ENCODE results near the gene IRF1. TPM values are rescaled to one million over a fixed set of nuclear protein-coding genes. Genes with fewer than 3 reads are reported as not detected.
"Not testable (repeated sequence)": the region's sequence is repeated elsewhere in the genome, so short reads cannot be mapped to it uniquely, and the experiment has no call there.

The IRF1 gene, protein sequence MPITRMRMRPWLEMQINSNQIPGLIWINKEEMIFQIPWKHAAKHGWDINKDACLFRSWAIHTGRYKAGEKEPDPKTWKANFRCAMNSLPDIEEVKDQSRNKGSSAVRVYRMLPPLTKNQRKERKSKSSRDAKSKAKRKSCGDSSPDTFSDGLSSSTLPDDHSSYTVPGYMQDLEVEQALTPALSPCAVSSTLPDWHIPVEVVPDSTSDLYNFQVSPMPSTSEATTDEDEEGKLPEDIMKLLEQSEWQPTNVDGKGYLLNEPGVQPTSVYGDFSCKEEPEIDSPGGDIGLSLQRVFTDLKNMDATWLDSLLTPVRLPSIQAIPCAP
- 10.1 and 16.4 TPM in 2 replicates for total RNA-seq

DNA sequence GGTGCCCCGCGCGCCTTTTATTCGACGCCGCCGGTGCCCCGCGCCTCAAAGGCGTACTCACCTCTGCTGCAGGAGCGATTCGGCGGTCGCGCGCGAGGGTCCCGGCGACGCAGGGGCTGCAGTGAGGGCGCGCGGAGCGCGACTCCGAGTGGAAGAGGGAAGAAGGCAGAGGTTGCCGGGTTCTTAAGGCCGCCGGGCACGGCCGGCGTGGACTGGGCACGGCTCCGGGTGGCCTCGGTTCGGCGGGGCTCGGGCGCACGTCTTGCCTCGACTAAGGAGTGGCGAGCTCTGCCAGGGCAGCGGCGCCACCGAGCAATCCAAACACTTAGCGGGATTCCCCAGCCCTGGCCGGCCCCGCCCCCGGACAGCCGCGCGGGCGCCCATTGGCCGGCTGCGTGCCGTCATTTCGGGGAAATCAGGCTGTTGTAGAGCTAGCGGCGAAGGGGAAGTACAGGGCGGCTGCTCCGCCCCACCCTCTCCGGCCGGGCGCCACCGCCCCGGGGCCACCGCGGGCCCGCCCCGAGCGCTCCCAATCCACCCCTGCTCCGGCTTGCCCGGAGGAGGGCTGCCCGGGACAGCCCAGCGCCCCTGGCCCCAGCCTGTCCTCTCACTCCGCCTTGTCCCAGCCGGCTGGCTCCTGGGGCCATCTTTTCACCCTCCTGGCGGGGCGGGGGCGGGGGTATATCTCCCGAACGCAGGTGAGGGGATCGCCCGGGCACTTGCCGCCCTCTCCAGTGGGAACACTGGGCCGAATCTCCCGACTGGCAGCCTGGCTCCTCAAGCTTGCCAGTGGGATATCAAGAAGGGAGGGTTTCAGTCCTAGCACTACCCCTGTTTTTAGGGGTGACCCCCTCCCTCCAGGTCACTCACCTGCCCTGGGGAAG lies at the start of gene IRF1:
TSS of gene IRF1 (minus strand) at position 290 of the 884 bp plus-strand sequence. CDS start 1,295 bp downstream, outside the sequence.
- DNase-seq (ENCODE audit: low read depth, low spot score) = peak; percentile 87

DNA sequence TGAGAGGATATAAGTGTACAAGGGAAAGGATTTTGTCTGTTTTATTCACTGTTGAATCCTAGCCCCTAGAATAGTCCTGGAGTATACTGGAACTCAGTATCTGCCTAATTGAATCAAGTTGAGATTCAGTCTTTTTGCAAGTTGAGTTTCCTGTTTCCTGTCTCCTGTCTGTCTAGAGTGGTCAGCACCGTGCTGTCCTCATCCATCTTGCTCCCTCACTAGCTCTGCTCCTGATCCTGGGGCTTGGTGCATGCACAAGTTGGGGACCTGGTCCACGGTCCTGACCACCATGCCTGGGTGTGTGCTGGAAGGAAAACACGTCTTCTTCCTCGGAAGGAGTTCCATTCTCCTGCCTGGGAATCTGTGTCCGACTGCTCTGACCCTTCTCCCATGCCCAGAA lies 49.6 kb upstream of the IRF1 start:
- DNase-seq (ENCODE audit: low read depth, low spot score) = no peak

DNA sequence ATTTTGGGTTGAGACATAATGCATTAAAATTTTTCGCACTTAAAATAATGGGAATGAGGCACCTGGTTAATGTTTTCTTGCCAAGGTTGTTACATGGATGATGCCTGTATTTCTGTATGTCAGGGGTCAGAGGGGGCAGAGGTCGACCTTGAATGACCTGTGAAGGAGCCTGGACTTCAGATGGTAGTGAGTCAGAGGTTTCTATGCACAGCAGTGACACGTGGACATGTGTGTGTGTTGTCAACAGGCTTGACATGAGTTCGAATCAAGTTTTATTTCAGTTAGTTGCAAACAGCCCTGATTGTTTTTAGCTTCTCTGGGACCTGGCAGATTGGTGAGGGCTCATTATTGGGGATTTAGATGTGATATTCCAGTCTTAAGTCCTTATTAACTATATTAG lies 49.1 kb upstream of the IRF1 start:
- DNase-seq (ENCODE audit: low read depth, low spot score) = no peak

DNA sequence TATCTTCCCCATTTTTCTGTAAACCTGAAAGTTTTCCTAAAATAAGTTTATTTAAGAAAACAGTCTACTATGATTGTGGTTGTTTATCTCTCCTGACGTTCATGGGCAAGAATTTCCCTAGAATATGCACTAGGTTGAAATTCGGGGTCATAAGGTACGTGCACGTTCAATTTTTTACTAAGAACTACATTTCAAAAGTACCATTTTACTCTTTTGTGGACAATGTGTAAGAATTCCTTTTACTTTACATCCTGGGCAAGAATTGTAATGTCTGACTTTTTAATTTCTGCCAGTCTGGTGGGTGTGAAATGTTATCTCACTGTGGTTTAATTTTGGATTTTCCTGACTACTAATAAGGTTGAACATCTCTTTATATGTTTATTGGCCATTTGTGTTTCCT lies 40.4 kb upstream of the IRF1 start:
- no peak for DNase-seq (ENCODE audit: low read depth, low spot score)

DNA sequence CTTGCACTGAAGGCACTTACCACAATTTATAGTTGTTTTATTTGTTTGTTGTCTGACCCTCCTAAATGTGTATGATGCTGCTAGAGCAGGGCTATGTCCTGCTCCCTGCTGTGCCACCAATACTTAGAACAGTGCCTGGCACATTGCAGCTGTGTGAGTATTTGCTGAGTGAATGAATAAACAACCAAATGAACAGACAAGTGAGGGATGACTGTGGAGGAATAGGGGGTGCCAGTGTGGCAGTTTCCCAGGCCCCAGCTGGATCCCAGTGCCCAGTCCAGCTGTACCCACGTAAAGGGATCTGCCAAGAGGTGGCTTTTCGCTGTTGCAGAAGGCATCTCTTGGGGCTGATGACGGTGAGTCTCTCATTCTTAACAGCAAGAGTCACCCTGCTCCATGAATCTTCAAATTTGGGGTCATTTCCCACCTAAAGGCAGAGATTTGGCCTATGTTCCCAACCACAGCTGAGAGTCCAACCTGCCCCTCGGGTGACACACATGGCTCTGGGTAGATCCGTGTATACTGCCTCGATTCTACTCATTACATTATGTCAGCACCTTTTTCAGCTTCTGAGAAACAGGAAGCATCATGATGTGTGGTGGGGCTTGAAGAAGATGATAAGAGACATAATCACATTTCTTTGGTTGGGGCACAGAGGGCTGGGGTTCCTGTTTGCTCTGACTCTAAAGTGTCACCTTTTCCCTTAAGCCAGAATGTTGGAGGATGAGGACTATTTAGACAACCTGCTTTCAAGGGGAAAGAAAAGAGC lies 38.5 kb upstream of the IRF1 start:
- DNase-seq (ENCODE audit: low read depth, low spot score) = no peak

DNA sequence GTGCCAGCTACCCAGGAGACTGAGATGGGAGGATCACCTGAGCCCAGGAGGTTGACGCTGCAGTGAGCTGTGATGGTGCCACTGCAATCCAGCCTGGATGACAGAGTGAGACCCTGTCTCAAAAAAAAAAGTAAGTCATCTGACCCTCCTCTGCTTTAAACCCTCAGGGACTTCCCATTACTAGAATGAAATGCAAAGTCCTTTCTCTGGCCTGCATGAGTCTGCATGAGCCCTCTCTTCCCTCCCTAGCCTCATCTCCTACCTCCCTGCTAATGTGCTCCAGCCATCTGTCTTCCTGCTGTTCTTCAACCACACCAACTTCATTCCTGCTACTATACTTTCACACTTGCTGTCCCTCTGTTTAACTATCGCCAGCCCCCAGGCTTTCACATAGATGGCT lies 37.4 kb upstream of the IRF1 start:
- no peak for DNase-seq (ENCODE audit: low read depth, low spot score)

DNA sequence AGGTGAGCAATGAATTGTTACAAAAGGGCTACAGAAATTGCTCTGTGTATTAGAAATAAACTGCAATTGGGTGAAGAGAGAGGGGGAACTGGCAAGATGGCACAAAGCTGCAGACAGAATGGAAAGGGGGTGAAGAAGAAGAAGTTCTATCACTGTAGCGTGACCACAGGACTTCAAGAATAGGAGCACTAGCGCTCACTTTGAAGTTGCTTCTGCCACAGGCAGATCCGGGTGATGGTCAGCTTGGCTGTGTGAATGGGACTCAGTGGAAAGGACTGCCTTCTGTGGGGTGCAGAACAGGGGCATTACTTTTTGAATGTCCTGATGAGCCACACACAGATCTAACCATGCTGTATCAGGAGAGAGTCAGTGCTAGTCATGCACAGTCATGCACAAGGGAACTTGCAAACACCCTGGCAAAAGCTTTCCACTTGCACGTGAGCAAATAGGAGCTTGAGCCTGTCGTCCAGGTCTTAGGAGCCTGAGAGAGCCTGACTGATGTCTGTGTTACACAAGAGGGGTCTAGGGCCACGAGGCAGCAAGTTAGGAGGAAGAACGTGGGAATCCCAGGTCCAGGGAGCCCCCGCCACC lies 36.5 kb upstream of the IRF1 start:
- no peak for DNase-seq (ENCODE audit: low read depth, low spot score)

DNA sequence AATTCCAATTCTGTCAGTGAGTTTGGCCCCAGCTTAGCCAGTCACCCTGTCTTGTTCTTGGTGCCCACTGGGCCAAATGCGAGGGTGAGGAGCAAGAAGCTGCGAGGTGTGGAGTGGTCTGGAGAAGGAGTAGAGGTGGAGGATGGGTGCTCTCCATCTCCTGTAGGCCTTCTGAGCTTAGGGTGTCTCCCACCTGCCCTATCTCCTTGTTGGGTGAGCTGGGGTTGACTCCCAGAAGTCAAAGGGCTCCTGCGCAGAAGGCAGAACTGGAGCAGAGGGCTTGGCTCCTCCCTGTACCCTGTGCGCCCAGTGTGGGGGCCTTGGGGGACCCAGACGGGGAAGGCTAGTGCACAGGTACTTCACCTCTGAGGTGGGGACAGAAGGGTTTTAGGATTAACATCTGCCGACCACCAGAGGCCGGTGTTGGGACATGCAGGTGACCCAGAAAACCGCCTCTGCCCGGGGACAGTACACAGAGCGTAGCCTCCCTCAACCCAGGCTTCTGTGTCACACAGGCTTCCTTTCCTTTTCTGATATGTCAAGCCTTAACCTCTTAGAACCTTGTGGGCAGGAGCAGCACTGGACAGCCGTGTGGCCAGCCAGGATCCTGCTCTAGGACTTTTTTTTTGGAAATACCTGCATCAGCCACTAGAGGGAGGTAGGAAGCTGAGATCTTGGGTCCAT lies 35.9 kb upstream of the IRF1 start:
- no peak for DNase-seq (ENCODE audit: low read depth, low spot score)

DNA sequence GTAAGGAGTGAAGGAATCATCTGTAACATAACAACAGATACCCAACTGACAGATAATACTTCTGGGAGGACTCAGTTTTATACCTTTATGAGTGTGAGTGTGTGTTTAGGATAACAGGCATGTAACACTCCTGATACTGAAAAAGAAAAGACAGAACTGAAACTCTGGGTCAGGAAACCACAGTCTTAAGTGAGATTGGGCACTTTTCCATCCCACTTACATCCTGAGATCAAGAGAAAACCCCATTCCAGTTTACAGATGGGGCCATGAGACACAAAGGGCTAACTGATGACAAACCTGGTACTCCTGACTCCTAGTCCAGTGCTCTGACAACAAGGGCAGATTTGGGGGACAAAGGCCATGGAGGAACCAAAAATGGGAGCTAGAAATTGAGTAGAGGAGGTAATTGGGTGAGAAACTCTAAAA lies 34.7 kb upstream of the IRF1 start:
- no peak for DNase-seq (ENCODE audit: low read depth, low spot score)

DNA sequence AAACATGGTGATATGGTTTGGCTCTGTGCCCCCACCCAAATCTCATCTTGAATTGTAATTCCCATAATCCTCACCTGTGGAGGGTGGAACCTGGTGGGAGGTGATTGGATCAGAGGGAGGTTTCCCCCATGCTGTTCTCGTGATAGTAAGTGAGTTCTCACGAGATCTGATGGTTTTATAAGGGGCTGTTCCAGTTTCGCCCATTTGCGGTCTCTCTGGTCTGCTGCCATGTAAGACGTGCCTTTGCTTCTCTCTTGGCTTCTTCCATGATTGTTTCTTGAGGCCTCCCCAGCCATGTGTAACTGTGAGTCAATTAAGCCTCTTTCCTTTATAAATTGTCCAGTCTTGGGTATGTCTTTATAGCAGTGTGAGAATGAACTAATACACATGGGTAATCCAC lies 34.3 kb upstream of the IRF1 start:
- DNase-seq (ENCODE audit: low read depth, low spot score) = not testable (repeated sequence)

DNA sequence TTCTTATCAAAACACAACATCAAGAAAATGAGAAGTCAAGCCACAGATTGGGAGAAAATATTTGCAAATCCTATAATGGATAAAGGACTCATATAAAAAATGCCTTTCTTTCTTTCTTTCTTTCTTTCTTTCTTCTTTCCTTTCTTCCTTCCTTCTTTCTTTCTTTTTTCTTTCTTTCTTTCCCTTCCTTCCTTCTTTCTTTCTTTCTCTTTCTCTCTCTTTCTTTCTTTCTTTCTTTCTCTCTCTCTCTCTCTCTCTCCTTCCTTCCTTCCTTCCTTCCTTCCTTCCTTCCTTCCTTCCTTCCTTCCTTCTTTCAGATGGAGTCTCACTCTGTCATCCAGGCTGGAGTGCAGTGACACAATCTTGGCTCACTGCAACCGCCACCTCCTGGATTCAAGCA lies 31.5 kb upstream of the IRF1 start:
- DNase-seq (ENCODE audit: low read depth, low spot score) = not testable (repeated sequence)

DNA sequence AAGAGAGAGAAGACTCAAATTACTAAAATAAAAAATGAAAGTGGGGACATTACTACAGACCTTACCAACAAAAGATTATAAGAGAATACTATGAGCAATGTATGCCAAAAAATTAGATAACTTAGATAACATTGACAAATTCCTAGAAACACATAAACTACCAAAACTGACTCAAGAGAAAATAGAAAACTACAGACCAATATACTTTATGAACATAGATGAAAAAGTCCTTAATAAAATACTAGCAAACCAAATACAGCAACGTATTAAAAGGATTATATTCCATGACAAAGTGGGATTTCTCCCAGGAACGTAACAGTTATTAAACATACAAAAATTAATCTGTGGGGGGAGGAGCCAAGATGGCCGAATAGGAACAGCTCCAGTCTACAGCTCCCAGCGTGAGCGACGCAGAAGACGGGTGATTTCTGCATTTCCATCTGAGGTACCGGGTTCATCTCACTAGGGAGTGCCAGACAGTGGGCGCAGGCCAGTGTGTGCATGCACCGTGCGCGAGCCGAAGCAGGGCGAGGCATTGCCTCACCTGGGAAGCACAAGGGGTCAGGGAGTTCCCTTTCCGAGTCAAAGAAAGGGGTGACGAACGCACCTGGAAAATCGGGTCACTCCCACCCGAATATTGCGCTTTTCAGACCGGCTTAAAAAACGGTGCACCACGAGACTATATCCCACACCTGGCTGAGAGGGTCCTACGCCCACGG lies 23.2 kb upstream of the IRF1 start:
- DNase-seq (ENCODE audit: low read depth, low spot score) = not testable (repeated sequence)

DNA sequence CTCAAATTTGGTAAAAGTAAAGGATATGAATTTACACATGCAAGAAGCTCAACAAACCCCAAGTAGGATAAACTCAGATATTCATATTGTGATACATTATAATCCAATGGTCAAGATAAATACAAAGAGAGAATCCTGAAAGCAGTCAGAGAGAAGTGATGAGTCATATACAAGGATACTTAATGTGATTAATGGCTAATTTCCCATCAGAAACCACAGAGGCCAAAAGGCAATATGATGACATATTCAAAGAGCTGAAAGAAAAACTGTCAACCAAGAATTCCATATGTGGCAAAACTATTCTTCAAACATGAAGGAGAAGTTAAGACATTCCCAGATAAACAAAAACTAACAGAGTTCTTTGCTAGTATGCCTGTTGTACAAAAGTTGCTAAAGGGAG lies 19.5 kb upstream of the IRF1 start:
- no peak for DNase-seq (ENCODE audit: low read depth, low spot score)

DNA sequence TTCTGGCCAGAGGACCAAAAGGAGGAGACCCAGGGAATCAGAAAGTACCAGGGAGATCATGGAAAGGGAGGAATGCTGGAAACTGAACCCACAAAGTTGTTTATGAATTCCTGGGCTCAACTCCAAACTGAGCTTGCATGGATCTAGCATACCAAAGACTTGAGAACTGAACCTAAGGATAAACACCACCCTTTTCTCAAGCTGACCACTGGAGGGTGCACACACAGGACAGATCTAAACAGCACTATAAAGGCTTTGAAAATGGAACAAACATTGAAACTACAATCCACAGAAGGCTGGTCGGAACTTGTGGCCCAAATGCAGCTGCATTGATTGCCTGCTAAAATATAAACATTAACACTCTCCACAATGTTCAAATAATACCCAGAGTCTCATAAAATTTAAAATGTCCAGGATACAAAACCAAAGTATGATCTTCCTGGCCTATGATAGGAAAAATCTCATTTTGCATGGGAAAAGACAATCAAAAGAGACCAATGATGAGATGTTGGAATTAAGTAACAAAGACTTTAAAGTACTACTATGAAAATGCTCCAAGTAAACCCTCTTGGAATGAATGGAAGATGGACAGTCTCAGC lies 15.6 kb upstream of the IRF1 start:
- DNase-seq (ENCODE audit: low read depth, low spot score) = no peak

DNA sequence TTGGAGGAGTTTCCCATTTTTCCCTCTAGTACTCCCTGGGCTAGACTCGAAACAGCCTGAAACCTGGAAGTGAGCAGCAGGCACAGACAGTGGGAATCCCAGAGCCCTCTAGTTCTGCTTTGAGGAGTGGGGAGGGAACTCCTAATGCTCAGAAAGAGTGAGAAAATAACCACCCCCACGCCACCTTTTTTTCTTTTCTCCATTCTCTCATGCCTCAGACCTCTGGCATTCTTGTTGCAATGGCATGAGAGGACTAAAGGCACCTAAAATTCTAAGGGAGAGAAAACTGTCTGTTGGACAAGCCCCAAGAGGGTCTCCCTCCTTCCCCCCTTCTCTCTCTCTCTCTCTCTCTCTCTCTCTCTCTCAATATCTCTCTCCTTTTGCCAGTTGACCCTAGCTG lies 15.1 kb upstream of the IRF1 start:
- DNase-seq (ENCODE audit: low read depth, low spot score) = no peak

DNA sequence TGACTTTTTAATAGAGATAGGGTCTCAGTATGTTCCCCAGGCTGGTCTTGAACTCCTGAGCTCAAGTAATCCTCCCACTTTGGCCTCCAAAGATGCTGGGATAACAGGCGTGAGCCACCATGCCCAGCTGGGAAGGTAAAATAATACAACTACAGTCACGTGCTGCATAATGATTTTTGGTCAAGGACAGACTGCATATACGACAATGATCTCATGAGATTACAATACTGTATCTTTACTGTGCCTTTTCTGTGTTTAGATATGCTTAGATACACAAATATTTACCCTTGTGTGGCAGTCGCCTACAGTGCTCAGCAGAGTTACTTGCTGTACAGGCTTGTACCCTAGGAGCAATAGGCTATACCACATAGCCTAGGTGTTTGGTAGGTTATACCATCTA lies 14.2 kb upstream of the IRF1 start:
- no peak for DNase-seq (ENCODE audit: low read depth, low spot score)

DNA sequence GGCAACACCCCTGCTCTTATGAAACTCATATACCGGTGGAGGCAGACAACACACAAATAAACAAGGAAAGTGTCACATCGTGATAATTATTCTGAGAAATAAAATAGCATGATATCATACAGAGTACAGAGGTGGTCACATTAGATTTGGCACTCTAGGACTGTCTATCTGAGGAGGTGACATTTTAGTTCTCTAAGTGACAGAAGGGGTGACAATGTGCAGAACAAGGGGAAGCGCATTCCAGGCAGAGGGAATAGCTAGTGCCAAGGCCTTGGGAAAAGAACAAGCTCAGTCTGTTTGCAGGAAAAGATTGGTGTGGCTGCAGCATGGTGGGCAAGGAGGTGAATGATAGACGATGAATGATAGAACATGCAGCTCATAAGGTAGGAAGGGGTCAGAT lies 12.7 kb upstream of the IRF1 start:
- DNase-seq (ENCODE audit: low read depth, low spot score) = no peak

DNA sequence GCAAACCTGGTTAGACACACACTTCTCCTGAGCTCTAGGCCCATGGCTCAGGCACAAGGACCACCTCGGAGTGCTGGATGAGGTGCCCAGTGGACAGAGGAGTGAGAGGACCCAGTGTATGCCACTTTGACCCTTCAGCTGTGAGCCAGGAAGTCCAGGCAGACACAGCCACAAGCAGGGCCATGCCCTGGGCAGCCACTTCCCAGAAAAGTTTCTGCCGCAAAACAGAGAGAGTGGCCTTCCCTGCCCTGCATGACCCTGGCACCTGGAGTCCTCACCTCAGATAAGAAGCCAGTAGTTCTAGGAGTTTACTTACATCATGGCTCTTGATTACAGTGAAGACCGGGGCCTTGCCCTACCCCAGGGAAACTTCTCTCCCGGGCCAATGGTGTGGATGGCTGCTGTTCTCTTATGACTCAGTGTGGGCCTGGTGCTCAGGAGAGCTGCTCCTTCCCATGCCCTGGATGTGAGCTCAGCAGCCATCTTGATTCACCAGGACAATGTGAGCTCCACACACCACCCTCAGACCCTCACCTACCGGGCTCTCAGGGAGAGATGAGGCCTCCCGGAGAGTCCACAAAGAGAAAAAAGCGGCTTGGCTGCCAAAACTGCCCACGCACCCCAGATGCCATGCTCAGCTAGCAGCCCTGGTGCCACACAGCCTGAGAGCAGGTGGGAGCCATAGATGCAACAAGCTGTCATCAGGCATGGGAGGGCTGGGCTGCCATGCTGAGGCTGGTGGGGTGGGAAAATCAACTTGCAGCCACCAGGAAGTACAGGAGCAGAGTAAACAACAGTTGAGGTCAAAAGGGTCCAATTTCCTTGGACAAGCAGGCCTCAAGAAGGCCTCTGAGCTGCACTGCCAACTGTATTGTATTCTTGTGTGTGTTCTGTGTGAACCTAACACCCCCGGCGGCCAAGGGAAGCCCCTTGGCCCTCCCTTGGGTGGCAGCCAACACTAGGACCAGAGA lies 11.7 kb upstream of the IRF1 start:
- no peak for DNase-seq (ENCODE audit: low read depth, low spot score)

DNA sequence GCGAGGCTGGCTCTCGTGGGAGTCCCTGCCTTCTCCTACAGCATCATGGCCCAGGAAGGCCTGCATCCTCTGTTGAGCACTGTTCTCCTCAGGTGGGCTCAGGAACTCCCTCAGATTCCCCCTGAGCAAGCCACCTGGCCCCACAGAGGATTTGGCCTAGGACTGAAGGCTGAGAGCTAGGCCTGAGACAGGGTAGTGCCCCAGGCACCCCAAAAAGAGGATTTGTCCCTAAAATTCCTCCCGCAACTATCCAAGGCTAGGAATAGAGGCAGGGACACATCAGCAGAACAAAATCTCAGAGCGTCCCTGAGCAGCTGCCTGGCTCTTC lies 11.0 kb upstream of the IRF1 start:
- DNase-seq (ENCODE audit: low read depth, low spot score) = no peak

Measured in pulmonary artery endothelial cell (primary cell).